K562 (cell line): Measurements from ENCODE around the gene ISM1. TPM values are rescaled to one million over a fixed set of nuclear protein-coding genes. Genes with fewer than 3 reads are reported as not detected.

Experiments
- ATAC-seq: fragments of 200-7000 bp; cut with Tn5 transposase; 3 replicates; pipeline ENCODE4 v1.9.1; 2020; ENCODE audit warnings: moderate library complexity
- BruUV-seq: library from RNA; stranded (reverse); fragments of 400-500 nt; replicated peaks from 2 replicates; lab custom pipeline; 2021; lab: Mats Ljungman, UMichigan
- CTCF ChIA-PET: fragments of 300-600 bp; formaldehyde crosslinking; extraction: SDS; loops from one replicate; lab custom pipeline; 2021; ENCODE audit warnings: low intra/inter-chr PET ratio; lab: Yijun Ruan, JAX
- POLR2A ChIA-PET: fragments of 300-600, 350-650 bp; sonication (Branson Sonifier 250); formaldehyde crosslinking; extraction: SDS; loops from one replicate; lab custom pipeline; 2021; ENCODE audit warnings: antibody characterized with exemption, inconsistent platforms; lab: Yijun Ruan, JAX
- DNase-seq, 4 experiments: peaks; one replicate each; pipeline versions ENCODE4 v3.0.0 to v3.0.0-alpha.2; 2011 to 2018; ENCODE audit warnings: low spot score in 3 of 4, mixed read lengths in 3 of 4; ENCODE audit errors: extremely low read depth in 1 of 4
- FAIRE-seq: peaks from 2 replicates; lab custom pipeline; 2011; peaks lifted over from hg19 to GRCh38; lab: Jason Lieb, UNC
- H2AFZ ChIP-seq: 2 replicates; pipeline ENCODE4 v1.6.0; 2011; ENCODE audit warnings: low read depth, low read length, control low read depth, inconsistent platforms
- H3K27ac ChIP-seq: fragments of 200-600 bp; 3 replicates; pipeline ENCODE4 v1.8.0; 2011; ENCODE audit warnings: low read depth, mild to moderate bottlenecking, control low read depth, inconsistent platforms, low read length, moderate library complexity, mixed read lengths; ENCODE audit errors: extremely low read depth
- H3K27me3 ChIP-seq, 2 experiments: fragments of 300-600 bp in 1 of 2; 2 replicates in 1 of 2; 3 replicates in 1 of 2; pipeline versions ENCODE4 v1.6.0 to v1.8.0; 2011; ENCODE audit warnings: inconsistent platforms in 2 of 2, low read length in 2 of 2, mild to moderate bottlenecking in 1 of 2, mixed read lengths in 1 of 2, moderate library complexity in 1 of 2; ENCODE audit not compliant: control insufficient read depth in 2 of 2, insufficient read depth in 2 of 2
- H3K36me3 ChIP-seq: fragments of 300-600 bp; 3 replicates; pipeline ENCODE4 v1.8.0; 2011; ENCODE audit warnings: mild to moderate bottlenecking, low read length, inconsistent platforms; ENCODE audit not compliant: control insufficient read depth, insufficient read depth
- H3K4me1 ChIP-seq, 2 experiments: fragments of 200-600 bp in 1 of 2; replicated peaks in 1 of 2; 2 replicates in 1 of 2; 3 replicates in 1 of 2; pipeline versions ENCODE4 v1.5.1 to v1.8.0; 2011; ENCODE audit warnings: inconsistent platforms in 2 of 2, low read length in 2 of 2, mild to moderate bottlenecking in 1 of 2, mixed read lengths in 1 of 2, moderate library complexity in 1 of 2; ENCODE audit not compliant: control insufficient read depth in 2 of 2, insufficient read depth in 2 of 2
- H3K4me2 ChIP-seq: 2 replicates; pipeline ENCODE4 v1.6.1; 2011; ENCODE audit warnings: low read length, control low read depth, inconsistent platforms, mixed read lengths; ENCODE audit not compliant: insufficient read depth
- H3K4me3 ChIP-seq: fragments of 200-600 bp; sonication (generic), shearing (Covaris generic); 2 replicates; pipeline ENCODE4 v1.5.1; 2016; ENCODE audit warnings: control low read depth, inconsistent platforms
- H3K79me2 ChIP-seq: fragments of 200-600 bp; 3 replicates; pipeline ENCODE4 v1.8.0; 2011; ENCODE audit warnings: low read length, inconsistent platforms; ENCODE audit not compliant: control insufficient read depth, insufficient read depth
- H3K9ac ChIP-seq, 2 experiments: 2 replicates each; pipeline versions ENCODE4 v1.6.0 to v1.6.1; 2011; ENCODE audit warnings: low read depth in 2 of 2, low read length in 2 of 2, control low read depth in 1 of 2, inconsistent platforms in 1 of 2, mild to moderate bottlenecking in 1 of 2, mixed read lengths in 1 of 2; ENCODE audit not compliant: insufficient read depth in 1 of 2
- H3K9me1 ChIP-seq: one replicate; pipeline ENCODE4 v1.6.0; 2011; ENCODE audit warnings: inconsistent platforms, mild to moderate bottlenecking, low read length, moderate library complexity; ENCODE audit not compliant: control insufficient read depth, insufficient read depth
- H3K9me3 ChIP-seq: replicated peaks from 2 replicates; pipeline ENCODE4 v1.5.1; 2011; ENCODE audit warnings: low read depth, low read length, inconsistent platforms; ENCODE audit not compliant: control insufficient read depth, insufficient read depth
- H4K20me1 ChIP-seq: replicated peaks from 2 replicates; pipeline ENCODE4 v1.6.1; 2011; ENCODE audit warnings: low read length, inconsistent platforms, mixed read lengths; ENCODE audit not compliant: control insufficient read depth, insufficient read depth
- ARID2 ChIP-seq: fragments of 450-650 bp; IDR thresholded peaks from 2 replicates; pipeline ENCODE4 v1.6.1; 2017; ENCODE audit warnings: antibody characterized with exemption, mild to moderate bottlenecking
- ATF4 ChIP-seq: fragments of 450-650 bp; formaldehyde crosslinking; IDR thresholded peaks from 2 replicates; pipeline ENCODE4 v1.4.0; 2022; ENCODE audit warnings: mild to moderate bottlenecking, moderate library complexity
- BDP1 ChIP-seq: IDR thresholded peaks from 3 replicates; pipeline ENCODE4 v1.6.1; 2011; ENCODE audit not compliant: insufficient read length, insufficient read depth
- CREB5 ChIP-seq: fragments of 250-450 bp; sonication (Bioruptor Pico); IDR thresholded peaks from 2 replicates; pipeline ENCODE4 v1.5.0; 2020; ENCODE audit warnings: mild to moderate bottlenecking
- E2F5 ChIP-seq: sonication (generic); formaldehyde crosslinking; IDR thresholded peaks from 2 replicates; pipeline ENCODE4 v1.8.0; 2022; ENCODE audit warnings: mild to moderate bottlenecking, missing genetic modification reagents
- IRF1 ChIP-seq: sonication (generic); formaldehyde crosslinking; IDR thresholded peaks from 2 replicates; pipeline ENCODE4 v1.8.0; 2022; ENCODE audit warnings: missing genetic modification reagents, mild to moderate bottlenecking, borderline replicate concordance
- MTA1 ChIP-seq: fragments of 450-650 bp; IDR thresholded peaks from 2 replicates; pipeline ENCODE4 v1.6.1; 2017; ENCODE audit warnings: borderline replicate concordance
- NFE2L1 ChIP-seq: fragments of 450-650 bp; IDR thresholded peaks from 2 replicates; pipeline ENCODE4 v1.6.1; 2016; ENCODE audit warnings: missing genetic modification characterization, low read depth, mild to moderate bottlenecking, missing compliant biosample characterization, moderate library complexity, borderline replicate concordance
- SMARCA4 ChIP-seq: fragments of 450-650 bp; IDR thresholded peaks from 2 replicates; pipeline ENCODE4 v1.6.1; 2016
- SNIP1 ChIP-seq: fragments of 450-650 bp; IDR thresholded peaks from 2 replicates; pipeline ENCODE4 v1.7.1; 2017; ENCODE audit warnings: low read depth, mild to moderate bottlenecking
- TFAM ChIP-seq: fragments of 250-450 bp; sonication (Bioruptor Pico); conservative IDR thresholded peaks from 2 replicates; pipeline ENCODE4 v1.5.0; 2021; ENCODE audit warnings: mild to moderate bottlenecking, moderate library complexity
- THRB ChIP-seq: fragments of 450-650 bp; formaldehyde crosslinking; conservative IDR thresholded peaks from 2 replicates; pipeline ENCODE4 v1.4.0; 2022; ENCODE audit warnings: mild to moderate bottlenecking, missing genetic modification characterization
- ZBTB9 ChIP-seq: fragments of 450-650 bp; formaldehyde crosslinking; IDR thresholded peaks from 2 replicates; pipeline ENCODE4 v1.4.0; 2020; ENCODE audit warnings: mild to moderate bottlenecking, moderate library complexity
- ZNF41 ChIP-seq: fragments of 250-450 bp; sonication (Bioruptor Pico); conservative IDR thresholded peaks from 2 replicates; pipeline ENCODE4 v1.4.0; 2020; ENCODE audit warnings: mild to moderate bottlenecking
- ZNF431 ChIP-seq: sonication (generic); formaldehyde crosslinking; IDR thresholded peaks from 2 replicates; pipeline ENCODE4 v1.8.0; 2022; ENCODE audit warnings: mild to moderate bottlenecking, missing genetic modification reagents
- ZNF507 ChIP-seq: conservative IDR thresholded peaks from 2 replicates; pipeline ENCODE4 v1.6.1; 2017; ENCODE audit warnings: missing genetic modification characterization, missing compliant biosample characterization
- WGBS: fragments of 100-300 bp; shearing (Covaris generic); methylation state at CpG from one replicate; pipeline ENCODE4 v1.1.6; 2016; ENCODE audit warnings: low coverage, mixed read lengths; ENCODE audit not compliant: insufficient coverage; ENCODE audit errors: missing lambda C conversion rate; 5-methylcytosine and 5-hydroxymethylcytosine counted together
- in situ Hi-C: fragments of 300-500 bp; cut with MboI; formaldehyde crosslinking; loops from 4 replicates; pipeline ENCODE4 v1.15.0; 2018; ENCODE audit warnings: inconsistent platforms, mixed read lengths
- intact Hi-C: fragments of 100-400 bp; cut with micrococcal nuclease; formaldehyde crosslinking; loops from 2 replicates; pipeline ENCODE4 v1.14.2; 2022
- polyA plus RNA-seq, 8 experiments: library from polyadenylated mRNA; depleted of rRNA in 4 of 8; stranded (reverse) in 5 of 8; unstranded in 3 of 8; fragments of >200 nt; fragmentation: Nextera tagmentation in 2 of 8; fragmentation: Illumina TruSeq in 1 of 8; extraction: Ambion mirVana in 2 of 8; extraction: Trizol in 1 of 8; gene quantifications; 2 replicates each; pipeline versions ENCODE4 v1.2.1 to v1.2.3, GENCODE V29; 2011 to 2014; ENCODE audit warnings: inconsistent platforms in 1 of 8, missing spikeins in 1 of 8
- total RNA-seq, 7 experiments: library from RNA; depleted of rRNA in 6 of 7; stranded (reverse); fragments of >200 nt in 6 of 7; fragmentation: Illumina TruSeq in 2 of 7; extraction: Trizol in 2 of 7; gene quantifications; 2 replicates each; pipeline versions ENCODE4 v1.2.1 to v1.2.3, GENCODE V29; 2011 to 2021; ENCODE audit warnings: low replicate concordance in 1 of 7

ISM1 gene
- total and polyA plus RNA-seq, 9 of the 15 experiments (the other 6 are each of a cell fraction or from before 2014, with no cell fraction given) = not detected

GRCh38 chr20:13259921-13260320 lies 38.8 kb downstream of the ISM1 start:
- no peaks in the 10 kb centered on the region for H3K27me3 ChIP-seq
- in situ Hi-C loops (no loop called here), intact Hi-C loops (no loop called here)
- H3K4me1 ChIP-seq = no peaks in the 10 kb centered on the region
- H2AFZ ChIP-seq = no peak overlapping the region
- H3K9me3 ChIP-seq = no peaks in the 10 kb centered on the region
- BruUV-seq = no TSS peak
- no peak overlapping the region for H3K4me2 ChIP-seq
- POLR2A ChIA-PET = no interaction called here
- no peaks in the 10 kb centered on the region for H3K79me2 ChIP-seq
- H3K36me3 ChIP-seq = no peaks in the 10 kb centered on the region
- H3K9me1 ChIP-seq = no peaks in the 10 kb centered on the region
- no peaks in the 10 kb centered on the region for H4K20me1 ChIP-seq
- FAIRE-seq = no peak
- no peak overlapping the region for H3K4me3 ChIP-seq
- CTCF ChIA-PET = no interaction called here
- DNase-seq = no peak
- no peak for ATAC-seq
- no peak for TF ChIP-seq IRF1 (CRISPR knock-in tag)
- TF ChIP-seq TFAM (CRISPR knock-in tag) = no peak
- TF ChIP-seq ATF4 (CRISPR knock-in tag) = no peak
- TF ChIP-seq ZNF41 = no peak
- no peak for TF ChIP-seq CREB5 (CRISPR knock-in tag)
- TF ChIP-seq ZBTB9 (CRISPR knock-in tag) = no peak
- TF ChIP-seq SMARCA4 = no peak
- TF ChIP-seq E2F5 (CRISPR knock-in tag) = no peak
- no peak for TF ChIP-seq ZNF507 (tag)
- no peak for TF ChIP-seq ARID2
- no peak for TF ChIP-seq SNIP1
- no peak for TF ChIP-seq THRB (CRISPR knock-in tag)
- TF ChIP-seq NFE2L1 (tag) = no peak
- no peak for TF ChIP-seq BDP1
- no peak for TF ChIP-seq MTA1
- TF ChIP-seq ZNF431 (CRISPR knock-in tag) = no peak
- no peak overlapping the region for H3K9ac ChIP-seq
- no peak overlapping the region for H3K27ac ChIP-seq
- 0% methylated on average over 3 of the region's 3 CpGs for WGBS
